K562 (cell line): ENCODE data around the gene KCNK7. TPM values are rescaled to one million over a fixed set of nuclear protein-coding genes. Genes with fewer than 3 reads are reported as not detected.
A peak's percentile ranks its signal among the peaks of the same experiment; 100 is the strongest.

ENCODE experiments used
- ATAC-seq: fragments of 200-7000 bp; cut with Tn5 transposase; 3 replicates; pipeline ENCODE4 v1.9.1; 2020; ENCODE audit warnings: moderate library complexity
- BruUV-seq: library from RNA; stranded (reverse); fragments of 400-500 nt; replicated peaks from 2 replicates; lab custom pipeline; 2021; lab: Mats Ljungman, UMichigan
- CTCF ChIA-PET: fragments of 300-600 bp; formaldehyde crosslinking; extraction: SDS; loops from one replicate; lab custom pipeline; 2021; ENCODE audit warnings: low intra/inter-chr PET ratio; lab: Yijun Ruan, JAX
- POLR2A ChIA-PET: fragments of 300-600, 350-650 bp; sonication (Branson Sonifier 250); formaldehyde crosslinking; extraction: SDS; loops from one replicate; lab custom pipeline; 2021; ENCODE audit warnings: antibody characterized with exemption, inconsistent platforms; lab: Yijun Ruan, JAX
- DNase-seq, 4 experiments: peaks; one replicate each; pipeline versions ENCODE4 v3.0.0 to v3.0.0-alpha.2; 2011 to 2018; ENCODE audit warnings: low spot score in 3 of 4, mixed read lengths in 3 of 4; ENCODE audit errors: extremely low read depth in 1 of 4
- FAIRE-seq: peaks from 2 replicates; lab custom pipeline; 2011; peaks lifted over from hg19 to GRCh38; lab: Jason Lieb, UNC
- H2AFZ ChIP-seq: 2 replicates; pipeline ENCODE4 v1.6.0; 2011; ENCODE audit warnings: low read depth, low read length, control low read depth, inconsistent platforms
- H3K27ac ChIP-seq: fragments of 200-600 bp; 3 replicates; pipeline ENCODE4 v1.8.0; 2011; ENCODE audit warnings: low read depth, mild to moderate bottlenecking, control low read depth, inconsistent platforms, low read length, moderate library complexity, mixed read lengths; ENCODE audit errors: extremely low read depth
- H3K27me3 ChIP-seq, 2 experiments: fragments of 300-600 bp in 1 of 2; 2 replicates in 1 of 2; 3 replicates in 1 of 2; pipeline versions ENCODE4 v1.6.0 to v1.8.0; 2011; ENCODE audit warnings: inconsistent platforms in 2 of 2, low read length in 2 of 2, mild to moderate bottlenecking in 1 of 2, mixed read lengths in 1 of 2, moderate library complexity in 1 of 2; ENCODE audit not compliant: control insufficient read depth in 2 of 2, insufficient read depth in 2 of 2
- H3K36me3 ChIP-seq: fragments of 300-600 bp; 3 replicates; pipeline ENCODE4 v1.8.0; 2011; ENCODE audit warnings: mild to moderate bottlenecking, low read length, inconsistent platforms; ENCODE audit not compliant: control insufficient read depth, insufficient read depth
- H3K4me1 ChIP-seq, 2 experiments: fragments of 200-600 bp in 1 of 2; replicated peaks in 1 of 2; 2 replicates in 1 of 2; 3 replicates in 1 of 2; pipeline versions ENCODE4 v1.5.1 to v1.8.0; 2011; ENCODE audit warnings: inconsistent platforms in 2 of 2, low read length in 2 of 2, mild to moderate bottlenecking in 1 of 2, mixed read lengths in 1 of 2, moderate library complexity in 1 of 2; ENCODE audit not compliant: control insufficient read depth in 2 of 2, insufficient read depth in 2 of 2
- H3K4me2 ChIP-seq: 2 replicates; pipeline ENCODE4 v1.6.1; 2011; ENCODE audit warnings: low read length, control low read depth, inconsistent platforms, mixed read lengths; ENCODE audit not compliant: insufficient read depth
- H3K4me3 ChIP-seq: fragments of 200-600 bp; sonication (generic), shearing (Covaris generic); 2 replicates; pipeline ENCODE4 v1.5.1; 2016; ENCODE audit warnings: control low read depth, inconsistent platforms
- H3K79me2 ChIP-seq: fragments of 200-600 bp; 3 replicates; pipeline ENCODE4 v1.8.0; 2011; ENCODE audit warnings: low read length, inconsistent platforms; ENCODE audit not compliant: control insufficient read depth, insufficient read depth
- H3K9ac ChIP-seq, 2 experiments: 2 replicates each; pipeline versions ENCODE4 v1.6.0 to v1.6.1; 2011; ENCODE audit warnings: low read depth in 2 of 2, low read length in 2 of 2, control low read depth in 1 of 2, inconsistent platforms in 1 of 2, mild to moderate bottlenecking in 1 of 2, mixed read lengths in 1 of 2; ENCODE audit not compliant: insufficient read depth in 1 of 2
- H3K9me1 ChIP-seq: one replicate; pipeline ENCODE4 v1.6.0; 2011; ENCODE audit warnings: inconsistent platforms, mild to moderate bottlenecking, low read length, moderate library complexity; ENCODE audit not compliant: control insufficient read depth, insufficient read depth
- H3K9me3 ChIP-seq: replicated peaks from 2 replicates; pipeline ENCODE4 v1.5.1; 2011; ENCODE audit warnings: low read depth, low read length, inconsistent platforms; ENCODE audit not compliant: control insufficient read depth, insufficient read depth
- H4K20me1 ChIP-seq: replicated peaks from 2 replicates; pipeline ENCODE4 v1.6.1; 2011; ENCODE audit warnings: low read length, inconsistent platforms, mixed read lengths; ENCODE audit not compliant: control insufficient read depth, insufficient read depth
- CLOCK ChIP-seq: fragments of 250-450 bp; sonication (Bioruptor Pico); IDR thresholded peaks from 2 replicates; pipeline ENCODE4 v1.4.0; 2020; ENCODE audit warnings: mild to moderate bottlenecking, moderate library complexity, borderline replicate concordance
- E2F1 ChIP-seq: sonication (generic); formaldehyde crosslinking; IDR thresholded peaks from 2 replicates; pipeline ENCODE4 v1.8.1; 2023; ENCODE audit warnings: mild to moderate bottlenecking, missing genetic modification reagents, moderate library complexity
- MAX ChIP-seq: sonication (generic); formaldehyde crosslinking; IDR thresholded peaks from 2 replicates; pipeline ENCODE4 v1.9.0; 2022; ENCODE audit warnings: mild to moderate bottlenecking, missing genetic modification reagents
- RFX5 ChIP-seq: IDR thresholded peaks from 2 replicates; pipeline ENCODE4 v1.6.1; 2011; ENCODE audit warnings: low read depth, mild to moderate bottlenecking, improper control_type of control experiment, low read length
- RNF219 ChIP-seq: fragments of 250-450 bp; sonication (Bioruptor Pico); IDR thresholded peaks from 2 replicates; pipeline ENCODE4 v1.5.0; 2022; ENCODE audit warnings: mild to moderate bottlenecking
- SUPT5H ChIP-seq: fragments of 450-650 bp; IDR thresholded peaks from 2 replicates; pipeline ENCODE4 v1.6.1; 2016
- ZKSCAN1 ChIP-seq: fragments of 150-350 bp; IDR thresholded peaks from 2 replicates; pipeline ENCODE4 v1.6.1; 2016; ENCODE audit warnings: low read depth, low read length
- ZNF277 ChIP-seq: fragments of 250-450 bp; sonication (Bioruptor Pico); IDR thresholded peaks from 2 replicates; pipeline ENCODE4 v1.8.0; 2022; ENCODE audit warnings: inconsistent platforms, mild to moderate bottlenecking, moderate library complexity, borderline replicate concordance
- WGBS: fragments of 100-300 bp; shearing (Covaris generic); methylation state at CpG from one replicate; pipeline ENCODE4 v1.1.6; 2016; ENCODE audit warnings: low coverage, mixed read lengths; ENCODE audit not compliant: insufficient coverage; ENCODE audit errors: missing lambda C conversion rate; 5-methylcytosine and 5-hydroxymethylcytosine counted together
- in situ Hi-C: fragments of 300-500 bp; cut with MboI; formaldehyde crosslinking; loops from 4 replicates; pipeline ENCODE4 v1.15.0; 2018; ENCODE audit warnings: inconsistent platforms, mixed read lengths
- intact Hi-C: fragments of 100-400 bp; cut with micrococcal nuclease; formaldehyde crosslinking; loops from 2 replicates; pipeline ENCODE4 v1.14.2; 2022
- polyA plus RNA-seq, 8 experiments: library from polyadenylated mRNA; depleted of rRNA in 4 of 8; stranded (reverse) in 5 of 8; unstranded in 3 of 8; fragments of >200 nt; fragmentation: Nextera tagmentation in 2 of 8; fragmentation: Illumina TruSeq in 1 of 8; extraction: Ambion mirVana in 2 of 8; extraction: Trizol in 1 of 8; gene quantifications; 2 replicates each; pipeline versions ENCODE4 v1.2.1 to v1.2.3, GENCODE V29; 2011 to 2014; ENCODE audit warnings: inconsistent platforms in 1 of 8, missing spikeins in 1 of 8
- total RNA-seq, 7 experiments: library from RNA; depleted of rRNA in 6 of 7; stranded (reverse); fragments of >200 nt in 6 of 7; fragmentation: Illumina TruSeq in 2 of 7; extraction: Trizol in 2 of 7; gene quantifications; 2 replicates each; pipeline versions ENCODE4 v1.2.1 to v1.2.3, GENCODE V29; 2011 to 2021; ENCODE audit warnings: low replicate concordance in 1 of 7

Gene KCNK7
- total and polyA plus RNA-seq, 9 of the 15 experiments (the other 6 are each of a cell fraction or from before 2014, with no cell fraction given): 0.07 to 0.40 TPM; not detected in 7

GRCh38 chr11:65642014-65642671, 46.5 kb upstream of the KCNK7 start (continued):
- TF ChIP-seq CLOCK (CRISPR knock-in tag): no peak
- TF ChIP-seq SUPT5H: no peak
- TF ChIP-seq MAX (CRISPR knock-in tag): 0 out of 2 replicates have a peak, but pooled peaks have one; percentile 29

- peaks cover 24 to 86% of the 10 kb centered on the region in 2 experiments for H3K4me1 ChIP-seq
- DNase-seq: no peak
- H3K27ac ChIP-seq: no peak overlapping the region
- BruUV-seq: no TSS peak
- in situ Hi-C loops (no loop called here), intact Hi-C loops (no loop called here)
- TF ChIP-seq ZKSCAN1 (peak; percentile 93), RNF219 (CRISPR knock-in tag) (no peak), RFX5 (no peak), ZNF277 (CRISPR knock-in tag) (no peak), E2F1 (CRISPR knock-in tag) (no peak)
- H3K27me3 ChIP-seq: no peaks in the 10 kb centered on the region
- no peak for FAIRE-seq
- peaks cover 20% of the 10 kb centered on the region for H3K79me2 ChIP-seq
- peak overlapping the region in 1 of 2 experiments; percentile 38; a peak in 1 of 4 replicates for H3K9ac ChIP-seq
- peaks cover 4% of the 10 kb centered on the region for H3K9me1 ChIP-seq
- peaks cover 3% of the 10 kb centered on the region; the same call in 1 of the 2 replicates for H4K20me1 ChIP-seq
- no peak overlapping the region for H3K4me2 ChIP-seq
- H3K4me3 ChIP-seq: no peak overlapping the region
- ChIA-PET CTCF (no interaction called here), POLR2A (interaction anchor here (0.8 to 6.2 kb wide), 2 partner anchors 9 to 10 kb away, joined by 3 to 56 read pairs; no protein-coding TSS in a partner anchor)
- 92% methylated on average over 14 of the region's 16 CpGs for WGBS
- peaks cover 68% of the 10 kb centered on the region; the same call in 2 of the 3 replicates for H3K36me3 ChIP-seq
- no peaks in the 10 kb centered on the region for H3K9me3 ChIP-seq
- H2AFZ ChIP-seq: no peak overlapping the region
- no peak for ATAC-seq
These were observed 45.9 kb upstream of the KCNK7 start for GRCh38 chr11:65641297-65642013.
